ENCODE results near the gene AKAP8. TPM values are rescaled to one million over a fixed set of nuclear protein-coding genes. Genes with fewer than 3 reads are reported as not detected.

Gene AKAP8
- total RNA-seq, 4 donors from 2014 or later, result 27.1 to 86.6 (median 58.5) TPM

- no peak overlapping the region for H3K4me3 ChIP-seq
- H3K9me3 ChIP-seq, result no peaks in the 10 kb centered on the region
- DNase-seq, result peak in 1 of 3 donors; percentile 34
- H3K4me1 ChIP-seq, result peaks cover 0 to 34% (median 0%) of the 10 kb centered on the region in 4 donors
- H3K27me3 ChIP-seq, result no peaks in the 10 kb centered on the region
- TF ChIP-seq CTCF (IDR thresholded peaks at IDR 0.05), result no peak
- no peak for TF ChIP-seq POLR2A (IDR thresholded peaks at IDR 0.05)
- H3K36me3 ChIP-seq, result peaks cover 0 to 78% (median 0%) of the 10 kb centered on the region in 3 donors
- no peak overlapping the region for H3K27ac ChIP-seq
Measured at GRCh38 chr19:15401397-15401710, 21.8 kb upstream of the AKAP8 start.

GRCh38 chr19:15400521-15401396 is 21.2 kb upstream of the AKAP8 start:
- H3K4me1 ChIP-seq, result peaks cover 0 to 34% (median 0%) of the 10 kb centered on the region in 4 donors
- DNase-seq, result peak in 1 of 3 donors; percentile 34
- no peak overlapping the region for H3K27ac ChIP-seq
- no peaks in the 10 kb centered on the region for H3K9me3 ChIP-seq
- no peaks in the 10 kb centered on the region for H3K27me3 ChIP-seq
- no peak for TF ChIP-seq CTCF (IDR thresholded peaks at IDR 0.05)
- TF ChIP-seq POLR2A (IDR thresholded peaks at IDR 0.05), result no peak
- no peak overlapping the region for H3K4me3 ChIP-seq
- H3K36me3 ChIP-seq, result peaks cover 0 to 84% (median 0%) of the 10 kb centered on the region in 3 donors

GRCh38 chr19:15399635-15400034 is 20.0 kb upstream of the AKAP8 start:
- Histone ChIP-seq H3K4me3 (no peak overlapping the region), H3K27me3 (no peaks in the 10 kb centered on the region), H3K9me3 (no peaks in the 10 kb centered on the region), H3K36me3 (peaks cover 0 to 90% (median 0%) of the 10 kb centered on the region in 3 donors), H3K4me1 (peaks cover 0 to 25% (median 0%) of the 10 kb centered on the region in 4 donors), H3K27ac (no peak overlapping the region)
- TF ChIP-seq CTCF (IDR thresholded peaks at IDR 0.05) (no peak), POLR2A (IDR thresholded peaks at IDR 0.05) (no peak)
- DNase-seq, result peak in 1 of 3 donors; percentile 38

- Histone ChIP-seq H3K4me3 (no peak overlapping the region), H3K36me3 (peaks cover 0 to 90% (median 0%) of the 10 kb centered on the region in 3 donors), H3K9me3 (no peaks in the 10 kb centered on the region), H3K4me1 (peaks cover 0 to 20% (median 0%) of the 10 kb centered on the region in 4 donors), H3K27ac (no peak overlapping the region), H3K27me3 (no peaks in the 10 kb centered on the region)
- peak in 1 of 3 donors; percentile 36 for DNase-seq
- no peak for TF ChIP-seq CTCF (IDR thresholded peaks at IDR 0.05)
- TF ChIP-seq POLR2A (IDR thresholded peaks at IDR 0.05), result no peak
Measured at GRCh38 chr19:15399234-15399515, 19.6 kb upstream of the AKAP8 start.

- peak in 1 of 3 donors; percentile 43 for DNase-seq
- H3K27me3 ChIP-seq, result no peaks in the 10 kb centered on the region
- no peaks in the 10 kb centered on the region for H3K9me3 ChIP-seq
- no peak overlapping the region for H3K27ac ChIP-seq
- TF ChIP-seq CTCF (IDR thresholded peaks at IDR 0.05), result no peak
- no peak for TF ChIP-seq POLR2A (IDR thresholded peaks at IDR 0.05)
- H3K4me3 ChIP-seq, result no peak overlapping the region
- peaks cover 0 to 85% (median 0%) of the 10 kb centered on the region in 3 donors for H3K36me3 ChIP-seq
- H3K4me1 ChIP-seq, result peaks cover 0 to 15% (median 0%) of the 10 kb centered on the region in 4 donors
Measured at GRCh38 chr19:15398501-15399233, 19.1 kb upstream of the AKAP8 start.

Data from Peyer's patch (tissue), 4 donors.